Left renal cortex interstitium (tissue), 4 donors: ENCODE results near the gene GHR. TPM values are rescaled to one million over a fixed set of nuclear protein-coding genes. Genes with fewer than 3 reads are reported as not detected.
"Not testable (repeated sequence)": the region's sequence is repeated elsewhere in the genome, so short reads cannot be mapped to it uniquely, and the experiment has no call there.

Source experiments
- DNase-seq, 4 donors: peaks; one replicate each; pipeline ENCODE4 v3.0.0-alpha.2; 2013; ENCODE audit warnings: low read depth in 4 of 4, low spot score in 2 of 4, missing footprints in 1 of 4
- polyA plus RNA-seq, 4 donors: library from polyadenylated mRNA; unstranded; fragments of 120-200 nt; gene quantifications; one replicate each; pipeline ENCODE4 v1.2.1, GENCODE V29; 2013; ENCODE audit not compliant: insufficient read length in 4 of 4

Gene GHR
- polyA plus RNA-seq, 4 donors: 17.3 to 24.2 (median 22.1) TPM

- DNase-seq: no peak
Observed at GRCh38 chr5:42677156-42677842, 254.1 kb downstream of the GHR start.

- no peak for DNase-seq
Observed at GRCh38 chr5:42680046-42680445, 256.8 kb downstream of the GHR start.

- DNase-seq: not testable (repeated sequence)
Observed at GRCh38 chr5:42685078-42685477, 261.8 kb downstream of the GHR start.

- DNase-seq: no peak
Observed at GRCh38 chr5:42689391-42689790, 266.2 kb downstream of the GHR start.

- no peak for DNase-seq
Observed at GRCh38 chr5:42691413-42691937, 268.2 kb downstream of the GHR start.

- DNase-seq: no peak
Observed at GRCh38 chr5:42701351-42702059, 278.3 kb downstream of the GHR start.

GRCh38 chr5:42703238-42703637, 280.0 kb downstream of the GHR start:
- DNase-seq: no peak

GRCh38 chr5:42715785-42716184, 292.5 kb downstream of the GHR start:
- no peak for DNase-seq

GRCh38 chr5:42718591-42718990, 295.4 kb downstream of the GHR start:
- DNase-seq: no peak

GRCh38 chr5:42719034-42719433, 295.8 kb downstream of the GHR start:
- DNase-seq: no peak

- DNase-seq: no peak
Observed at GRCh38 chr5:42720251-42720650, 297.0 kb downstream of the GHR start.

GRCh38 chr5:42721484-42721883, 298.2 kb downstream of the GHR start:
- DNase-seq: no peak

GRCh38 chr5:42734531-42735058, 311.4 kb downstream of the GHR start:
- DNase-seq: not testable (repeated sequence)

- no peak for DNase-seq
Observed at GRCh38 chr5:42740920-42741319, 317.7 kb downstream of the GHR start.

- DNase-seq: no peak
Observed at GRCh38 chr5:42745426-42745825, 322.2 kb downstream of the GHR start.

GRCh38 chr5:42745856-42746255, 322.6 kb downstream of the GHR start:
- no peak for DNase-seq

- no peak for DNase-seq
Observed at GRCh38 chr5:42749020-42749419, 325.8 kb downstream of the GHR start.

GRCh38 chr5:42750507-42750906, 327.3 kb downstream of the GHR start:
- DNase-seq: no peak

GRCh38 chr5:42751044-42751443, 327.8 kb downstream of the GHR start:
- no peak for DNase-seq

GRCh38 chr5:42753099-42753498, 329.9 kb downstream of the GHR start:
- no peak for DNase-seq
